T-helper 2 cell treated with Interferon-gamma antibody and Interleukin-4, amounts not matched to agents 5 μg/mL and 100 μg/mL, for 36 hours (primary cell): ENCODE results near the gene GRIP2.

ENCODE experiments used
- DNase-seq: peaks from one replicate; pipeline ENCODE4 v3.0.0; 2021; ENCODE audit warnings: low spot score
- H3K27ac Mint-ChIP-seq: one replicate; pipeline ENCODE4 v1.8.0; 2021; ENCODE audit warnings: mild to moderate bottlenecking, mixed read lengths
- H3K27me3 Mint-ChIP-seq: one replicate; pipeline ENCODE4 v1.8.0; 2021; ENCODE audit warnings: low read depth, mixed read lengths
- H3K36me3 Mint-ChIP-seq: one replicate; pipeline ENCODE4 v1.8.0; 2021; ENCODE audit warnings: low read depth, mixed read lengths
- H3K4me1 Mint-ChIP-seq: one replicate; pipeline ENCODE4 v1.8.0; 2021; ENCODE audit warnings: low read depth, mixed read lengths
- H3K4me3 Mint-ChIP-seq: one replicate; pipeline ENCODE4 v1.8.0; 2022; ENCODE audit warnings: mild to moderate bottlenecking, moderate library complexity, mixed read lengths
- H3K9me3 Mint-ChIP-seq: one replicate; pipeline ENCODE4 v1.8.0; 2021; ENCODE audit warnings: mixed read lengths

The GRIP2 gene

DNA sequence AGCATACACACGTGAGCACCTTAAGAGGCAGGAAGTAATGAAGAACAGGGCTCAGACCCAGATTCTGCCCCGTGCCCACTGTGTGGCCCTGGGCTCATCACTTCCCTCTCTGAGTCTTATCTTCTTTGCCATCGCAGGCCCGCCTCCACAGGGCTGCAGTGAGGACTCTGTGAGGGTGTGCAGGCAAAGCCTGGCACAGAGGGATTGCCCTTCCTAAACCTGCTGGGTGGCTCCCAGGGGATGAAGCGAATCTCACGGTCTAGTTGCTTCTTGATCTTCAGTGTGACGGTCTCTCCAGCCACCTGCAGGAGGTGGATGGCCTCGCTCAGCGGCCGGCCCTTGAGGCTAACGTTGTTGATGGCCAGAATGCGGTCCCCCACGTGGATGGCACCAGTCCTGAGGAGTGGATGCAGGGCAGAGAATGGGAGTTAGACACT lies 32.8 kb downstream of the GRIP2 start:
- Mint-ChIP-seq H3K27ac (no peak overlapping the region), H3K27me3 (no peaks in the 10 kb centered on the region), H3K36me3 (no peaks in the 10 kb centered on the region), H3K4me1 (peaks cover 2% of the 10 kb centered on the region), H3K9me3 (peaks cover 11% of the 10 kb centered on the region), H3K4me3 (no peak overlapping the region)
- no peak for DNase-seq

DNA sequence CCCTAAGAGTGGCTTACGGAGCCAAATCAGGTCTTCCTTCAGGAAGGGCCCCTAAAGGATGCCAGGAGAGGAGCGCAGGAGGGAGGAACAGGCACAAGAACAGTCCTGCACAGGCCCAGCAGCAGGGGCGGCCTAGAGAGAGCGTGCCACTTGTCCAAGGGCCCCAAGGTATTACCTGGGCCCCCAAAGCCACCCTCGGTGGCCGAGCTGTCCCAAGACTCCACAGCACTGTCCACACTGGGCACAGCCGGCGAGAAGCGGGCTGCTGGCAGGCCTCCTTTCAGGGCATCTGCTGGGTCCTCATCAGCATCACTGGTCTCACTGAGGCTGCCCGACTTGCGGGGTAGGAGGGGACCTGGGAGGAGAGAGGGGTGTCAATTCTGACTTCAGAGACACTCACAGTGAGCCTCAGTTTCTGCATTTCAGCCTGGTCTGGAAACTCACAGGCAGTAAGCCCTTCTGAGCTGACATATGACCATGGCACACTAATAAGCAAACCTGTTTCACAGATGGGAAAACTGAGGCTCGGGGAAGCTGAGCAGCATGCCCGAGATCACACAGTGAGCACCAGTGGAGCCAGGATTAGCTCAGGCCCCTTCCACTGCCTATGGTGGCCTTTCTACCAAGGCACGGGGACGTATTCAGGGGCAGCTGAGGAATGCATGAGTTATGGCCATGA lies 33.4 kb downstream of the GRIP2 start:
- peaks cover 2% of the 10 kb centered on the region for H3K4me1 Mint-ChIP-seq
- DNase-seq = no peak
- no peak overlapping the region for H3K27ac Mint-ChIP-seq
- no peaks in the 10 kb centered on the region for H3K27me3 Mint-ChIP-seq
- H3K9me3 Mint-ChIP-seq = peaks cover 13% of the 10 kb centered on the region
- H3K4me3 Mint-ChIP-seq = no peak overlapping the region
- H3K36me3 Mint-ChIP-seq = no peaks in the 10 kb centered on the region

- Mint-ChIP-seq H3K4me1 (peaks cover 2% of the 10 kb centered on the region), H3K27ac (no peak overlapping the region), H3K4me3 (no peak overlapping the region), H3K27me3 (no peaks in the 10 kb centered on the region), H3K9me3 (peaks cover 21% of the 10 kb centered on the region), H3K36me3 (no peaks in the 10 kb centered on the region)
- DNase-seq = no peak
Measured at GRCh38 chr3:14505803-14506500, 34.2 kb downstream of the GRIP2 start.

- H3K4me3 Mint-ChIP-seq = no peak overlapping the region
- no peak for DNase-seq
- H3K9me3 Mint-ChIP-seq = peaks cover 23% of the 10 kb centered on the region
- peak overlapping the region; percentile 16 for H3K27ac Mint-ChIP-seq
- no peaks in the 10 kb centered on the region for H3K36me3 Mint-ChIP-seq
- peaks cover 2% of the 10 kb centered on the region for H3K4me1 Mint-ChIP-seq
- no peaks in the 10 kb centered on the region for H3K27me3 Mint-ChIP-seq
Measured at GRCh38 chr3:14505001-14505802, 34.9 kb downstream of the GRIP2 start.

- H3K9me3 Mint-ChIP-seq = peaks cover 23% of the 10 kb centered on the region
- H3K27me3 Mint-ChIP-seq = no peaks in the 10 kb centered on the region
- no peaks in the 10 kb centered on the region for H3K4me1 Mint-ChIP-seq
- H3K4me3 Mint-ChIP-seq = no peak overlapping the region
- H3K27ac Mint-ChIP-seq = no peak overlapping the region
- no peak for DNase-seq
- no peaks in the 10 kb centered on the region for H3K36me3 Mint-ChIP-seq
Measured at GRCh38 chr3:14503706-14504065, 36.5 kb downstream of the GRIP2 start.

- DNase-seq = no peak
- Mint-ChIP-seq H3K9me3 (peaks cover 23% of the 10 kb centered on the region), H3K27ac (no peak overlapping the region), H3K4me3 (no peak overlapping the region), H3K4me1 (no peaks in the 10 kb centered on the region), H3K36me3 (no peaks in the 10 kb centered on the region), H3K27me3 (no peaks in the 10 kb centered on the region)
Measured at GRCh38 chr3:14503033-14503705, 37.0 kb downstream of the GRIP2 start.

- no peaks in the 10 kb centered on the region for H3K27me3 Mint-ChIP-seq
- no peak overlapping the region for H3K4me3 Mint-ChIP-seq
- no peak for DNase-seq
- H3K36me3 Mint-ChIP-seq = no peaks in the 10 kb centered on the region
- H3K9me3 Mint-ChIP-seq = peaks cover 23% of the 10 kb centered on the region
- H3K4me1 Mint-ChIP-seq = no peaks in the 10 kb centered on the region
- no peak overlapping the region for H3K27ac Mint-ChIP-seq
Measured at GRCh38 chr3:14502472-14502871, 37.7 kb downstream of the GRIP2 start.

DNA sequence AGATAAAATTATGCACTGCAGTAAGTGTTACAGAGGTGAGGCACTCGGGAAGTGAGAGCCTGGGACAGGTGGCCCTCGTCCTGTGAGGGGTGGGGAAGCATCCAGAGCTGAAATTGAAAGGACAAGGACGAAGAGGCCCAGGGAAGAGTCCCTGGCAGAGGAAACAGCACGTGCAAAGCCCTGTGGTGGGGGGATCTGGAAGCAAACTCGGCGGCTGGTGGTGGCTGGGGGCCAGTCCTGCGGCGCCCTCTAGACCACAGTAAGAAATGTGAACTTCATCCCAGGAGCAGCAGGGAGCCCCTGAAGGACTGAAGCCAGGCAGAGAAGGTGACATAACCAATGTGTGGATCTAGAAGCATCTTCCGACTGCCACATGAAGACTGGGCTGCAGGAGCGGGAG lies 42.8 kb downstream of the GRIP2 start:
- Mint-ChIP-seq H3K27me3 (no peaks in the 10 kb centered on the region), H3K4me1 (no peaks in the 10 kb centered on the region), H3K4me3 (no peak overlapping the region), H3K36me3 (no peaks in the 10 kb centered on the region), H3K27ac (no peak overlapping the region), H3K9me3 (peaks cover 12% of the 10 kb centered on the region)
- DNase-seq = no peak

DNA sequence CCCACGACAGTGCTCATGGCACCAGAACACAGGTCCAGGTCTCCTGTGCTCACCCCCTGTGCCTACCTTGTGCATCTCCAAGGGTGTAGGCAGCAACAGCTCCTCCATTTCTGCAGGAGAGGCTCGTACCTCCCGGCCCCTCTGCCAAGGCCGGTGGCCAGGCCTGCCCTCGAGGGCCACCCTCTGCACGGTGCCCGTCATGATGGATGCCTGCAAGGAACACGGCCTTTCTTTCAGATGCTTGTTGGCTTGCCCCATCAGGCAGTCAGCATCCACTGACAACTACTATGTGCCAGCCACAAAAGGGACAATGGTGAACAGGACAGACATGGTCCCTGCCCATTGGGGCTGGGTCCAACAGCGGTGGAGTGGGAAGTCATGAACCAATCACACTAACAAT lies 43.8 kb downstream of the GRIP2 start:
- no peak for DNase-seq
- Mint-ChIP-seq H3K4me1 (no peaks in the 10 kb centered on the region), H3K27me3 (no peaks in the 10 kb centered on the region), H3K4me3 (no peak overlapping the region), H3K27ac (no peak overlapping the region), H3K36me3 (no peaks in the 10 kb centered on the region), H3K9me3 (peaks cover 6% of the 10 kb centered on the region)

GRCh38 chr3:14494973-14495300 lies 45.2 kb downstream of the GRIP2 start:
- no peaks in the 10 kb centered on the region for H3K4me1 Mint-ChIP-seq
- no peak overlapping the region for H3K4me3 Mint-ChIP-seq
- no peak for DNase-seq
- no peaks in the 10 kb centered on the region for H3K27me3 Mint-ChIP-seq
- H3K36me3 Mint-ChIP-seq = peaks cover under 1% of the 10 kb centered on the region
- H3K27ac Mint-ChIP-seq = no peak overlapping the region
- H3K9me3 Mint-ChIP-seq = no peaks in the 10 kb centered on the region

DNA sequence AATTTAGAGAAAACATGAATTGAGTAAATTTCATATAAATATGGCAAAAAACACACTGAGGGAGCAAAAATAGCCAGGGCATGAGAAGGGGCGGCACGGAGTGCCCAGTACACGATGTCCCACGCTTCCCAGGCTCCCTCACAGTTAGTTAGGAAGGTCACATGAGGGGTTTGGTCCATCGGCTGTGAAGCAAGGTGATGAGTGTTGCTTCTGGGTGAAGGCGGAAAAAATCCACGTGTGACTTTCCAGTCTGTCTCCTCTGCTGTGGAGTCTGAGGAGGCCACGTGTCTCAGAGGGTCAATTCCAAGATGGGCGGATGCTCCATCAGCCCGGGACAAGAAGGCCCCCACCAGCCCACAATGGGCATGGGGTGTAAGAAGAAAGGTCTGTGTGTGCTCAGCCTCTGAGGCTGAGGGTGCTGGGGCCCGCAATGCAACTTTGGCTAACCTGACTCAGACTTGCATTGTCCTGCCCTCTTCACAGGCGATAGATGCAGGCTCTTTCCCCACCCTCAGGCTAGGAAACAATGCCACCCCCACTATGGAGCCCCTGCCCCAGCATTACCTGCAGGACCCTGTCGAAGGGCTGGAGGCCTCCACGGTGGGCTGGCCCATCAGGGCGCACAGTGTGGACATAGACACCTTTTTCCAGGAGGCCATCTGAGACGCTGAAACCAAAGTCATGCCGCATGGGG lies 45.7 kb downstream of the GRIP2 start:
- Mint-ChIP-seq H3K4me3 (no peak overlapping the region), H3K27ac (no peak overlapping the region), H3K4me1 (no peaks in the 10 kb centered on the region), H3K9me3 (no peaks in the 10 kb centered on the region), H3K36me3 (peaks cover 1% of the 10 kb centered on the region), H3K27me3 (no peaks in the 10 kb centered on the region)
- DNase-seq = no peak

DNA sequence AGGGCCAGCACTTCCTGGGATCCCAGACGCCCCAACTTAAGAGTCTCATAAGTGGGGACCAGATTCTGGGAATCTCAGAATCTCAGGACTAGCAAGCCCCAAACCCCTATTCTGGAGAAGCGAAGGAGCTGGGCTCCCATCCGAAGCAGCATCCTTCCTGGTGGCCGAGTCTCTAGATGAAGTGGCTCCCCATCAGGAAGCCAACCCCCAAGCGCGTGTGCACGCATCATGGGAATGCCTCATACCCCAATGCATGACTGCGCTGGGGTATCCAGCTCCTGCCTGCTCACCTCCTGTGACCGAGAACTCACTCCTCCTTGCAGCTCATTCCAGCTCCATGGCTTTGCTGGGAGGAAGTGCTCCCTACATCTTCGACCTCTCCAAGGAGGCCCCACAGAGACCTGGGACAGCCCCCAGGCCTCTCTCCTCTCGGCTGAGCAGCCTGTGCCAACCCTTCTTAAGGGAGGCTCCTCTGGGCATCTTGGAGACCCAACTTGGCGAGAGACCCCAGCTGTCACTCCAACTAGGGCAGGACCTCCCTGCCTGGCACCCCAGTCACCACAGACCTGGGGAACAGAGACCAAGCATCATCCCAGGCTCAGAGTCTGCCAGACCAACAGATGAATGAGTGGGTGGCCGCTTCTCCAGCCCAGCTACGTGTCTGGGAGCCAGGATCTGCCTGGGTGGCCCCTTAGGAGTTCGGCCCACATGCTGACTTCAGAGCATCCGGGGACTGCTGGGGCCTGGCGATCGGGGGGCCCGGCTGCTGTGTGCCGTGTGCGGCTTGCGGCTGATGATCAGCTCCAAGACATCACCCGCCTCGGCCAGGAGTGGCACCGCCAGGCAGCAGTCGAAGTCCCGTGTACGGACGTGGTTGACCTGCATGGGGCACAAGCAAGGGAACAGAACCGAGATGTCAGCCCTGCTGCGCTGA lies 46.9 kb downstream of the GRIP2 start:
- H3K36me3 Mint-ChIP-seq = peaks cover 6% of the 10 kb centered on the region
- no peak overlapping the region for H3K27ac Mint-ChIP-seq
- H3K4me3 Mint-ChIP-seq = no peak overlapping the region
- H3K4me1 Mint-ChIP-seq = no peaks in the 10 kb centered on the region
- no peaks in the 10 kb centered on the region for H3K9me3 Mint-ChIP-seq
- DNase-seq = no peak
- no peaks in the 10 kb centered on the region for H3K27me3 Mint-ChIP-seq
